AG04450 (cell line): ENCODE results near the gene ADAMTS17. TPM values are rescaled to one million over a fixed set of nuclear protein-coding genes. Genes with fewer than 3 reads are reported as not detected.

Experiments
- CTCF ChIA-PET: fragments of 300-600, 350-600 bp; formaldehyde crosslinking; extraction: SDS; loops from one replicate; lab custom pipeline; 2022; ENCODE audit warnings: antibody characterized with exemption, inconsistent platforms; lab: Charles Lee
- POLR2A ChIA-PET: fragments of 350-600 bp; formaldehyde crosslinking; extraction: SDS; loops from one replicate; lab custom pipeline; 2021; ENCODE audit warnings: antibody characterized with exemption, inconsistent platforms; lab: Yijun Ruan, JAX
- DNase-seq: peaks from one replicate; pipeline ENCODE4 v3.0.0-alpha.2; 2011; ENCODE audit warnings: low read depth, low spot score
- H3K27ac ChIP-seq: one replicate; pipeline ENCODE4 v1.5.1; 2012; ENCODE audit warnings: low read depth, low read length, control low read depth
- H3K27me3 ChIP-seq: one replicate; pipeline ENCODE4 v1.6.0; 2012; ENCODE audit warnings: low read length; ENCODE audit not compliant: control insufficient read depth, insufficient read depth
- H3K4me3 ChIP-seq: 2 replicates; pipeline ENCODE4 v1.5.1; 2011; ENCODE audit warnings: mild to moderate bottlenecking, low read depth, low read length, control low read depth
- H3K9me3 ChIP-seq: 2 replicates; pipeline ENCODE4 v1.5.1; 2012; ENCODE audit warnings: low read length; ENCODE audit not compliant: control insufficient read depth, insufficient read depth
- CTCF ChIP-seq: IDR thresholded peaks from 2 replicates; pipeline ENCODE4 v1.5.1; 2011; ENCODE audit warnings: low read depth, low read length, control low read depth, inconsistent platforms
- polyA plus RNA-seq: library from polyadenylated mRNA; depleted of rRNA; stranded (reverse); fragments of >200 nt; gene quantifications from 2 replicates; pipeline ENCODE4 v1.2.3, GENCODE V29; 2011

Gene ADAMTS17
- polyA plus RNA-seq, 1 experiment, result 0.06 TPM

GRCh38 chr15:100033140-100033857 is 308.5 kb downstream of the ADAMTS17 start:
- ChIA-PET POLR2A (no interaction called here), CTCF (interaction anchor here (1.0 kb wide), 1 partner anchor 317 kb away, joined by 3 read pairs; no protein-coding TSS in a partner anchor)
- peaks cover 12% of the 10 kb centered on the region for H3K9me3 ChIP-seq
- no peaks in the 10 kb centered on the region for H3K27me3 ChIP-seq
- no peak overlapping the region for H3K27ac ChIP-seq
- TF ChIP-seq CTCF, result no peak
- no peak for DNase-seq
- no peak overlapping the region for H3K4me3 ChIP-seq

GRCh38 chr15:100032358-100033085 is 309.3 kb downstream of the ADAMTS17 start:
- DNase-seq, result no peak
- CTCF ChIA-PET, result interaction anchor here (1.0 kb wide), 1 partner anchor 318 kb away, joined by 3 read pairs; no protein-coding TSS in a partner anchor
- TF ChIP-seq CTCF, result no peak

GRCh38 chr15:100031665-100032357 is 310.0 kb downstream of the ADAMTS17 start:
- no peak for TF ChIP-seq CTCF
- peaks cover 18% of the 10 kb centered on the region for H3K9me3 ChIP-seq
- no peak overlapping the region for H3K27ac ChIP-seq
- ChIA-PET CTCF (interaction anchor here (1.0 kb wide), 1 partner anchor 319 kb away, joined by 3 read pairs; no protein-coding TSS in a partner anchor), POLR2A (no interaction called here)
- no peak for DNase-seq
- H3K27me3 ChIP-seq, result no peaks in the 10 kb centered on the region
- no peak overlapping the region for H3K4me3 ChIP-seq

More at GRCh38 chr15:100032358-100033085, 309.3 kb downstream of the ADAMTS17 start:
- Histone ChIP-seq H3K9me3 (peaks cover 18% of the 10 kb centered on the region), H3K27ac (no peak overlapping the region), H3K27me3 (no peaks in the 10 kb centered on the region), H3K4me3 (no peak overlapping the region)
- POLR2A ChIA-PET, result no interaction called here

- POLR2A ChIA-PET, result interaction anchor here (0.7 kb wide), 1 partner anchor 319 kb away, joined by 3 read pairs; no protein-coding TSS in a partner anchor
- DNase-seq, result no peak
- Histone ChIP-seq H3K27me3 (no peaks in the 10 kb centered on the region), H3K9me3 (peaks cover 18% of the 10 kb centered on the region), H3K27ac (no peak overlapping the region), H3K4me3 (no peak overlapping the region)
- CTCF ChIA-PET, result interaction anchor here (0.6 kb wide), 1 partner anchor 49 kb away, joined by 3 read pairs; no protein-coding TSS in a partner anchor
- TF ChIP-seq CTCF, result no peak
Observed at GRCh38 chr15:100030586-100031229, 311.1 kb downstream of the ADAMTS17 start.
